A673 (cell line): ENCODE data around the gene IMPACT.

Experiments
- EZH2 ChIP-seq: fragments of 200-600 bp; sonication (generic); IDR thresholded peaks from 2 replicates; pipeline ENCODE4 v1.6.1; 2017; ENCODE audit warnings: borderline replicate concordance, low read depth, mild to moderate bottlenecking, mixed read lengths, antibody characterized with exemption, low read length; ENCODE audit not compliant: poor library complexity, severe bottlenecking
- TF ChIP-seq, protein P1 (sequence below): fragments of 300-800, 200-600 bp; sonication (generic); conservative IDR thresholded peaks from 2 replicates; pipeline ENCODE4 v1.5.1; 2017; ENCODE audit warnings: low read depth, mild to moderate bottlenecking, antibody characterized with exemption, low read length, moderate library complexity, mixed read lengths

- TF ChIP-seq, protein P1, sequence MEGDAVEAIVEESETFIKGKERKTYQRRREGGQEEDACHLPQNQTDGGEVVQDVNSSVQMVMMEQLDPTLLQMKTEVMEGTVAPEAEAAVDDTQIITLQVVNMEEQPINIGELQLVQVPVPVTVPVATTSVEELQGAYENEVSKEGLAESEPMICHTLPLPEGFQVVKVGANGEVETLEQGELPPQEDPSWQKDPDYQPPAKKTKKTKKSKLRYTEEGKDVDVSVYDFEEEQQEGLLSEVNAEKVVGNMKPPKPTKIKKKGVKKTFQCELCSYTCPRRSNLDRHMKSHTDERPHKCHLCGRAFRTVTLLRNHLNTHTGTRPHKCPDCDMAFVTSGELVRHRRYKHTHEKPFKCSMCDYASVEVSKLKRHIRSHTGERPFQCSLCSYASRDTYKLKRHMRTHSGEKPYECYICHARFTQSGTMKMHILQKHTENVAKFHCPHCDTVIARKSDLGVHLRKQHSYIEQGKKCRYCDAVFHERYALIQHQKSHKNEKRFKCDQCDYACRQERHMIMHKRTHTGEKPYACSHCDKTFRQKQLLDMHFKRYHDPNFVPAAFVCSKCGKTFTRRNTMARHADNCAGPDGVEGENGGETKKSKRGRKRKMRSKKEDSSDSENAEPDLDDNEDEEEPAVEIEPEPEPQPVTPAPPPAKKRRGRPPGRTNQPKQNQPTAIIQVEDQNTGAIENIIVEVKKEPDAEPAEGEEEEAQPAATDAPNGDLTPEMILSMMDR: no peak
- no peak for TF ChIP-seq EZH2
Observed at GRCh38 chr18:24475926-24476589, 49.6 kb downstream of the IMPACT start.
